Parathyroid adenoma (tissue), 2 donors: ENCODE measurements around the gene OPALIN.
A peak's percentile ranks its signal among the peaks of the same experiment; 100 is the strongest.

Experiments
- H2AFZ ChIP-seq: fragments of 300-600 bp; sonication (generic); one replicate; pipeline ENCODE4 v1.7.0; 2017; ENCODE audit warnings: antibody characterized with exemption, mild to moderate bottlenecking
- H3K27ac ChIP-seq: fragments of 300-600 bp; sonication (generic); one replicate; pipeline ENCODE4 v1.7.0; 2017
- H3K27me3 ChIP-seq: fragments of 300-600 bp; sonication (generic); one replicate; pipeline ENCODE4 v1.7.0; 2017; ENCODE audit warnings: low read length; ENCODE audit not compliant: control insufficient read depth, insufficient read depth
- H3K36me3 ChIP-seq: fragments of 300-600 bp; sonication (generic); one replicate; pipeline ENCODE4 v1.7.0; 2017; ENCODE audit warnings: low read length; ENCODE audit not compliant: control insufficient read depth, insufficient read depth
- H3K4me1 ChIP-seq: fragments of 300-600 bp; sonication (generic); one replicate; pipeline ENCODE4 v1.7.0; 2017; ENCODE audit warnings: control low read depth
- H3K4me2 ChIP-seq: fragments of 300-600 bp; sonication (generic); one replicate; pipeline ENCODE4 v1.7.0; 2017; ENCODE audit warnings: low read length
- H3K4me3 ChIP-seq: fragments of 300-600 bp; sonication (generic); one replicate; pipeline ENCODE4 v1.7.0; 2017; ENCODE audit warnings: low read depth, low read length
- H3K79me2 ChIP-seq: fragments of 300-600 bp; sonication (generic); one replicate; pipeline ENCODE4 v1.7.0; 2017; ENCODE audit warnings: control low read depth
- H3K9ac ChIP-seq: fragments of 300-600 bp; sonication (generic); one replicate; pipeline ENCODE4 v1.7.0; 2017; ENCODE audit warnings: mild to moderate bottlenecking
- H3K9me3 ChIP-seq: fragments of 300-600 bp; sonication (generic); one replicate; pipeline ENCODE4 v1.7.0; 2017; ENCODE audit warnings: low read length; ENCODE audit not compliant: control insufficient read depth
- TF ChIP-seq, protein P1 (sequence below): fragments of 300-600 bp; sonication (generic); IDR thresholded peaks from one replicate; pipeline ENCODE4 v1.7.0; 2017; ENCODE audit warnings: antibody characterized with exemption, mild to moderate bottlenecking
- donor health status: primary hyperparathyroidism.

Gene OPALIN

DNA sequence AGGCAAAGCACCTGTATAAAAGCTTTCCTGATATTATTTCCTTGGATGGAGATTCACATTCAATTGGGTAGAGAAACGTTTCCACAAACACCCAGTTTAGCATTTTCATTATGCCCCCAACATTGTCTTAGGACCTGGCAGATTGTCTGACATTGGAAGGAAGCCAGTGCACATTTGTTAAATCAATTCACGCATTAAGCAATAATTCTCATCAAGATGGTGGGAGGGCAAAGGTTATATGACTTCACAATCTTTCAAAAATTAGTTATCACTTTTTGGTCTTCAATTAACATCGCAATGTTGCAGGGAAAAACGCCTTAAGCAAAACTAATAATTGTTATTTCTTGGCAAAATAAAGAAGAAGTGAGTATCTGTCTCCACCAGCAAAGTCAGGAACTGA lies 16.4 kb downstream of the OPALIN start:
- no peak overlapping the region for H3K4me3 ChIP-seq
- no peak overlapping the region for H3K4me2 ChIP-seq
- H3K27ac ChIP-seq: no peak overlapping the region
- H3K36me3 ChIP-seq: no peaks in the 10 kb centered on the region
- TF ChIP-seq, protein P1, sequence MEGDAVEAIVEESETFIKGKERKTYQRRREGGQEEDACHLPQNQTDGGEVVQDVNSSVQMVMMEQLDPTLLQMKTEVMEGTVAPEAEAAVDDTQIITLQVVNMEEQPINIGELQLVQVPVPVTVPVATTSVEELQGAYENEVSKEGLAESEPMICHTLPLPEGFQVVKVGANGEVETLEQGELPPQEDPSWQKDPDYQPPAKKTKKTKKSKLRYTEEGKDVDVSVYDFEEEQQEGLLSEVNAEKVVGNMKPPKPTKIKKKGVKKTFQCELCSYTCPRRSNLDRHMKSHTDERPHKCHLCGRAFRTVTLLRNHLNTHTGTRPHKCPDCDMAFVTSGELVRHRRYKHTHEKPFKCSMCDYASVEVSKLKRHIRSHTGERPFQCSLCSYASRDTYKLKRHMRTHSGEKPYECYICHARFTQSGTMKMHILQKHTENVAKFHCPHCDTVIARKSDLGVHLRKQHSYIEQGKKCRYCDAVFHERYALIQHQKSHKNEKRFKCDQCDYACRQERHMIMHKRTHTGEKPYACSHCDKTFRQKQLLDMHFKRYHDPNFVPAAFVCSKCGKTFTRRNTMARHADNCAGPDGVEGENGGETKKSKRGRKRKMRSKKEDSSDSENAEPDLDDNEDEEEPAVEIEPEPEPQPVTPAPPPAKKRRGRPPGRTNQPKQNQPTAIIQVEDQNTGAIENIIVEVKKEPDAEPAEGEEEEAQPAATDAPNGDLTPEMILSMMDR: no peak
- H2AFZ ChIP-seq: no peak overlapping the region
- H3K9ac ChIP-seq: no peak overlapping the region
- no peaks in the 10 kb centered on the region for H3K4me1 ChIP-seq
- H3K9me3 ChIP-seq: peaks cover 3% of the 10 kb centered on the region
- no peaks in the 10 kb centered on the region for H3K27me3 ChIP-seq
- H3K79me2 ChIP-seq: no peaks in the 10 kb centered on the region

DNA sequence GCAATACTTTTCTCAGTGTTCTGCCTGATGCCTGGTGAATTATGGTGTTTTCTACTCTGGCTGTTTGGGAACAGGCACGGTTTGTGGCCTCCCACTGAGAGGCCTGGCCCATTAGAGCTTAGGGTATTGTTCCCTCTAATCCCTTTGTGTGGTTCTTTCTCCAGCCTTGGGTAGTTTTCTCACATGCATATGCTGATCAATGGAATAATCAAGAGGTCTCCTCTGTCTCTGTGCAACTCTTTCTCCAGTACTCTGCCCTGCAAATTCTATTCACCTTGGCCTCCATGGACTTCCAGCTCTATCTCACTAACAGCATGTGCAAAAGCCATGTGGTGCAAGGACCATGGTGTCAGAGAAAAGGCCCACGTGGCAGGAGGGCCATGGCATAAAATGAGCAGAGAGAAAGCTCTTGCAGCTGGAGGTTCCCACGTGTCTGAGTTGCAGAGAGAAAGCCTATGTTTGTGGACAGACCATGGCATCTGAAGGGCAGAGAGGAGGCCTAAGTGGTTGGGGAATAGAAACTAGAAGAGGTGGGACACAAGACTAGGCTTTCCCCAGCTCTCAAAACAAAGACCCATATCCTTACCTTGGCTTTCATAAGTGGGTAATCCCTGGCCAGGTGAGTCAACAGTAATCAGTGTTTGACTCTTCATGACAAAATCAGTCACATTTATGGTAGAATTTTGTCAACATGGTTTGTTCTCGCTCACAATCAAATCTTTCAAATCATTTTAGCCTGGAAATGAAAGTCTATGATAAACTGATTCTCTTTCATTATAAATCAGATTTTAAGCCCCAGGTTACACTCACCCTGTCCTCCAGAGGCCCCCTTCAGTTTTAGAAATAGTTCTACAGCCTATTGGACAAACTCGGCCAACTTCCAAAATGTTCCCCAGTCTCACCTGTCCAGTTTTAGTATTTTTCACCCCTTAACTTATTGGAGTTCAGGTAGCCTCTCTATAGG lies 17.3 kb downstream of the OPALIN start:
- Histone ChIP-seq H3K4me2 (no peak overlapping the region), H3K79me2 (no peaks in the 10 kb centered on the region), H3K9me3 (peaks cover under 1% of the 10 kb centered on the region), H3K27ac (no peak overlapping the region), H3K4me3 (no peak overlapping the region), H3K27me3 (no peaks in the 10 kb centered on the region), H3K4me1 (no peaks in the 10 kb centered on the region), H2AFZ (no peak overlapping the region), H3K9ac (no peak overlapping the region), H3K36me3 (no peaks in the 10 kb centered on the region)
- TF ChIP-seq, protein P1: no peak

DNA sequence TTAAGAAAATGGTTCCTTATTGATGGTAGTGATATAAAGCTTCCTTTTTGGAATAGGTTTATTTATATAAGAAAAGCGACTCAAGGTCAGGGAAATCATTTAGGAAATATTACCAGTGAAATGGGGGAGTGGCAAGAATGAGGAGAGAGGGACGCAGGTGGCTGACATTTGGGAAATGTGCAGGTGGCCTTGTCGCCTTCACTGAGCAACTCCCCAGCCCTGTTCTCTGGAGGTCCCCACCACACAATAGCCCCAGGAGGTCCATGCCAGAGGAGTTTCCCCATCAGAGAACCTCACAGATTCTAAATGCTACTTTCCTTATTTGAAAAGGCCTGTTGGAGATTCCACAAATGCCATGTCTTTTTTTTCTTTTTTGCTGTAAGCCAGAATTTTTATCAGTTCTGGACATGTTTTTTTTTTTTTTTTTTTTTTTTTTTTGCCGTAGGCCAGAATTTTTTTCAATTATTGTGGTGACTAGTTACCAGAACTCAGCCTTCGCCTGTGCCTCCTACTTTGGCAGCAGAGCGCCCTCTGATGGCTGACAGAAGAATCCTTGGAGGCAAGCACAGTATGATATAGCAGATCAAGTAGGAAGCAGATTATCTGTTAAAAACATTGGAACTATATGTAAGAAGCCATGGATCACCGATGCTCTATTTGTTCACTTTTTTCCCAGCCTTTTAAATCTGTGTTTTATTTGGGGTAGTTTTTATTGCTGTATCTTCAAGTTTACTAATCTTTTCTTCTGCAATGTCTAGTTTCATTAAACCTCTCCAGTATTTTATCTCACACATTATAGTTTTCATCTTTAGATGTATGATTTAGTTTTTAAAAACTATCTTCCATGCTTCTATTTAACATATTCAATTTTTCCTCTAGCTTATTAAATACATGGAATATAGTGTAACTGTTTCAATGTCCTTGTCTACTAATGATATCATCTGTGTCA lies 18.6 kb downstream of the OPALIN start:
- Histone ChIP-seq H3K79me2 (no peaks in the 10 kb centered on the region), H3K4me3 (no peak overlapping the region), H3K36me3 (no peaks in the 10 kb centered on the region), H3K4me2 (no peak overlapping the region), H3K9ac (no peak overlapping the region), H2AFZ (no peak overlapping the region), H3K9me3 (no peaks in the 10 kb centered on the region), H3K27me3 (no peaks in the 10 kb centered on the region), H3K4me1 (no peaks in the 10 kb centered on the region), H3K27ac (no peak overlapping the region)
- TF ChIP-seq, protein P1: peak; percentile 35

DNA sequence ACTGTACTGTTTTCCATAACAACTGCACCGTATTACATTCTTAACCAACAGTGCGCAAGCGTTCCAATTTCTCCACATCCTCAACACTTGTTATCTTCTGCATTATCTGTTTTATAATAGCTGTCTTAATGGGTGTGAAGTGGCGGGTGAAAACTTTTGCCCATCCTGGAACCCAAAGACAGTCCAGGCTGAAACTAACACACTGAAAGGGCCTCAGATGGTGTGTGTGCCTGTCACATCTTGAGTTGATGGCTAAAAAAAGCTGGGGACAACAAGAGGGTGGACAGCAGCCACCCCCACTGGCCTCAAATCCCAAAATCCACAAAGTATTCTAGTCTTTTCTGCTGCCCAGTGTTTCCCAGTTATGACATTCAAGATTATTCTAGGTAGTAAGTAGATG lies 19.4 kb downstream of the OPALIN start:
- Histone ChIP-seq H3K4me1 (no peaks in the 10 kb centered on the region), H3K27me3 (no peaks in the 10 kb centered on the region), H3K79me2 (no peaks in the 10 kb centered on the region), H3K9ac (no peak overlapping the region), H3K9me3 (no peaks in the 10 kb centered on the region), H3K27ac (no peak overlapping the region), H2AFZ (no peak overlapping the region), H3K4me2 (no peak overlapping the region), H3K36me3 (no peaks in the 10 kb centered on the region), H3K4me3 (no peak overlapping the region)
- TF ChIP-seq, protein P1: no peak
